WTC11 (cell line): Measurements from ENCODE around the gene SGIP1. TPM values are rescaled to one million over a fixed set of nuclear protein-coding genes. Genes with fewer than 3 reads are reported as not detected.

Experiments used
- ATAC-seq: fragments of 200-7000 bp; cut with Tn5 transposase; 2 replicates; pipeline ENCODE4 v1.10.0; 2021; ENCODE audit warnings: mild to moderate bottlenecking, moderate library complexity
- CTCF ChIA-PET: fragments of 300-600 bp; sonication (Branson Sonifier 250); formaldehyde crosslinking; loops from one replicate; lab custom pipeline; 2021; ENCODE audit warnings: antibody characterized with exemption; lab: Charles Lee
- POLR2A ChIA-PET: fragments of 350-600 bp; sonication (Branson Sonifier 250); formaldehyde crosslinking; loops from one replicate; lab custom pipeline; 2021; ENCODE audit warnings: antibody characterized with exemption; lab: Charles Lee
- DNase-seq: peaks from one replicate; pipeline ENCODE4 v3.0.0; 2021; ENCODE audit warnings: low spot score
- H3K27ac Mint-ChIP-seq: 2 replicates; pipeline ENCODE4 v1.8.0; 2021; ENCODE audit warnings: mixed read lengths
- H3K27me3 Mint-ChIP-seq: 2 replicates; pipeline ENCODE4 v1.8.0; 2021; ENCODE audit warnings: low read depth, mild to moderate bottlenecking, moderate library complexity, mixed read lengths
- H3K36me3 Mint-ChIP-seq: 2 replicates; pipeline ENCODE4 v1.8.0; 2021; ENCODE audit warnings: mixed read lengths
- H3K4me1 Mint-ChIP-seq: 2 replicates; pipeline ENCODE4 v1.8.0; 2022; ENCODE audit warnings: mixed read lengths
- H3K4me3 Mint-ChIP-seq: 2 replicates; pipeline ENCODE4 v1.8.0; 2021; ENCODE audit warnings: mild to moderate bottlenecking, moderate library complexity, mixed read lengths
- H3K9me3 Mint-ChIP-seq: 2 replicates; pipeline ENCODE4 v1.8.0; 2021; ENCODE audit warnings: mixed read lengths
- ATF1 ChIP-seq: sonication (generic); formaldehyde crosslinking; IDR thresholded peaks from 2 replicates; pipeline ENCODE4 v1.8.1; 2023; ENCODE audit warnings: mild to moderate bottlenecking, moderate library complexity, missing genetic modification reagents
- CREB1 ChIP-seq: sonication (generic); formaldehyde crosslinking; IDR thresholded peaks from 2 replicates; pipeline ENCODE4 v1.8.0; 2023; ENCODE audit warnings: mild to moderate bottlenecking, missing genetic modification reagents
- E2F5 ChIP-seq: sonication (generic); formaldehyde crosslinking; IDR thresholded peaks from 2 replicates; pipeline ENCODE4 v1.8.1; 2022; ENCODE audit warnings: mild to moderate bottlenecking, moderate library complexity, missing genetic modification reagents
- ETV6 ChIP-seq: sonication (generic); formaldehyde crosslinking; IDR thresholded peaks from 2 replicates; pipeline ENCODE4 v1.8.1; 2022; ENCODE audit warnings: mild to moderate bottlenecking, missing genetic modification reagents
- FOXK1 ChIP-seq: sonication (generic); formaldehyde crosslinking; IDR thresholded peaks from 2 replicates; pipeline ENCODE4 v1.8.0; 2022; ENCODE audit warnings: mild to moderate bottlenecking, moderate library complexity, missing genetic modification reagents
- GRHL2 ChIP-seq: fragments of 250-450 bp; sonication (Bioruptor Pico); IDR thresholded peaks from 2 replicates; pipeline ENCODE4 v1.8.0; 2022; ENCODE audit warnings: mild to moderate bottlenecking, moderate library complexity; ENCODE audit not compliant: insufficient replicate concordance, severe bottlenecking
- IRF2 ChIP-seq: sonication (generic); formaldehyde crosslinking; IDR thresholded peaks from 2 replicates; pipeline ENCODE4 v1.8.0; 2022; ENCODE audit warnings: low read depth, missing genetic modification reagents, borderline replicate concordance
- NFYB ChIP-seq: sonication (generic); formaldehyde crosslinking; conservative IDR thresholded peaks from 2 replicates; pipeline ENCODE4 v1.8.0; 2022; ENCODE audit warnings: low read depth, missing genetic modification reagents
- PRDM15 ChIP-seq: sonication (generic); formaldehyde crosslinking; IDR thresholded peaks from 2 replicates; pipeline ENCODE4 v1.8.0; 2022; ENCODE audit warnings: missing genetic modification reagents
- PRRX2 ChIP-seq: fragments of 250-450 bp; sonication (Bioruptor Pico); IDR thresholded peaks from 2 replicates; pipeline ENCODE4 v1.8.0; 2021; ENCODE audit warnings: mild to moderate bottlenecking
- RORB ChIP-seq: fragments of 250-450 bp; sonication (Bioruptor Pico); IDR thresholded peaks from 2 replicates; pipeline ENCODE4 v1.9.0; 2021; ENCODE audit warnings: mild to moderate bottlenecking
- SMAD4 ChIP-seq: sonication (generic); formaldehyde crosslinking; IDR thresholded peaks from 2 replicates; pipeline ENCODE4 v1.8.0; 2022; ENCODE audit warnings: mild to moderate bottlenecking, missing genetic modification reagents
- TEAD4 ChIP-seq: sonication (generic); formaldehyde crosslinking; IDR thresholded peaks from 2 replicates; pipeline ENCODE4 v1.8.0; 2022; ENCODE audit warnings: mild to moderate bottlenecking, missing genetic modification reagents
- ZBTB21 ChIP-seq: sonication (generic); formaldehyde crosslinking; IDR thresholded peaks from 2 replicates; pipeline ENCODE4 v1.8.1; 2023; ENCODE audit warnings: mild to moderate bottlenecking, missing genetic modification reagents, borderline replicate concordance
- ZBTB43 ChIP-seq: sonication (generic); formaldehyde crosslinking; IDR thresholded peaks from 2 replicates; pipeline ENCODE4 v1.8.1; 2023; ENCODE audit warnings: mild to moderate bottlenecking, missing genetic modification reagents
- ZMAT4 ChIP-seq: fragments of 250-450 bp; sonication (Bioruptor Pico); IDR thresholded peaks from 2 replicates; pipeline ENCODE4 v1.9.0; 2021; ENCODE audit warnings: mild to moderate bottlenecking
- ZNF121 ChIP-seq: sonication (generic); formaldehyde crosslinking; IDR thresholded peaks from 2 replicates; pipeline ENCODE4 v1.8.0; 2023; ENCODE audit warnings: missing genetic modification reagents
- total RNA-seq: library from RNA; stranded (reverse); gene quantifications from 3 replicates; pipeline ENCODE4 v1.2.3, GENCODE V29; 2021
- TF ChIP-seq, protein P1 (sequence below): sonication (generic); formaldehyde crosslinking; IDR thresholded peaks from 2 replicates; pipeline ENCODE4 v1.8.0; 2023; ENCODE audit warnings: mild to moderate bottlenecking, missing genetic modification reagents
- TF ChIP-seq, protein P2 (sequence below): fragments of 250-450 bp; sonication (Bioruptor Pico); IDR thresholded peaks from 2 replicates; pipeline ENCODE4 v2.1.2; 2022; ENCODE audit warnings: mild to moderate bottlenecking, moderate library complexity
- TF ChIP-seq, protein P3 (sequence below): sonication (generic); formaldehyde crosslinking; IDR thresholded peaks from 2 replicates; pipeline ENCODE4 v1.8.1; 2023; ENCODE audit warnings: mild to moderate bottlenecking, missing genetic modification reagents, moderate library complexity

Gene SGIP1
- total RNA-seq, 1 experiment from 2014 or later: 3.9 TPM

GRCh38 chr1:66758241-66758755, 224.3 kb downstream of the SGIP1 start:
- no peak overlapping the region for H3K27ac Mint-ChIP-seq
- POLR2A ChIA-PET: no interaction called here
- peaks cover 10% of the 10 kb centered on the region for H3K9me3 Mint-ChIP-seq
- DNase-seq: no peak
- TF ChIP-seq E2F5 (CRISPR knock-in tag) (no peak), TEAD4 (no peak)
- H3K4me3 Mint-ChIP-seq: no peak overlapping the region
- CTCF ChIA-PET: no interaction called here
- H3K27me3 Mint-ChIP-seq: peaks cover 6% of the 10 kb centered on the region
- H3K4me1 Mint-ChIP-seq: no peaks in the 10 kb centered on the region
- ATAC-seq: no peak
- H3K36me3 Mint-ChIP-seq: no peaks in the 10 kb centered on the region

GRCh38 chr1:66760506-66760905, 226.6 kb downstream of the SGIP1 start:
- H3K9me3 Mint-ChIP-seq: peaks cover 14% of the 10 kb centered on the region
- ChIA-PET CTCF (no interaction called here), POLR2A (no interaction called here)
- H3K4me1 Mint-ChIP-seq: no peaks in the 10 kb centered on the region
- ATAC-seq (no peak), DNase-seq (no peak)
- H3K27me3 Mint-ChIP-seq: no peaks in the 10 kb centered on the region
- TF ChIP-seq IRF2 (CRISPR knock-in tag) (no peak), SMAD4 (no peak), ETV6 (no peak), E2F5 (CRISPR knock-in tag) (no peak), CREB1 (no peak), PRRX2 (CRISPR knock-in tag) (no peak), RORB (no peak), ZNF121 (CRISPR knock-in tag) (no peak), ZBTB21 (CRISPR knock-in tag) (no peak), ZMAT4 (CRISPR knock-in tag) (no peak), NFYB (CRISPR knock-in tag) (no peak), ATF1 (CRISPR knock-in tag) (no peak)
- TF ChIP-seq, protein P1, sequence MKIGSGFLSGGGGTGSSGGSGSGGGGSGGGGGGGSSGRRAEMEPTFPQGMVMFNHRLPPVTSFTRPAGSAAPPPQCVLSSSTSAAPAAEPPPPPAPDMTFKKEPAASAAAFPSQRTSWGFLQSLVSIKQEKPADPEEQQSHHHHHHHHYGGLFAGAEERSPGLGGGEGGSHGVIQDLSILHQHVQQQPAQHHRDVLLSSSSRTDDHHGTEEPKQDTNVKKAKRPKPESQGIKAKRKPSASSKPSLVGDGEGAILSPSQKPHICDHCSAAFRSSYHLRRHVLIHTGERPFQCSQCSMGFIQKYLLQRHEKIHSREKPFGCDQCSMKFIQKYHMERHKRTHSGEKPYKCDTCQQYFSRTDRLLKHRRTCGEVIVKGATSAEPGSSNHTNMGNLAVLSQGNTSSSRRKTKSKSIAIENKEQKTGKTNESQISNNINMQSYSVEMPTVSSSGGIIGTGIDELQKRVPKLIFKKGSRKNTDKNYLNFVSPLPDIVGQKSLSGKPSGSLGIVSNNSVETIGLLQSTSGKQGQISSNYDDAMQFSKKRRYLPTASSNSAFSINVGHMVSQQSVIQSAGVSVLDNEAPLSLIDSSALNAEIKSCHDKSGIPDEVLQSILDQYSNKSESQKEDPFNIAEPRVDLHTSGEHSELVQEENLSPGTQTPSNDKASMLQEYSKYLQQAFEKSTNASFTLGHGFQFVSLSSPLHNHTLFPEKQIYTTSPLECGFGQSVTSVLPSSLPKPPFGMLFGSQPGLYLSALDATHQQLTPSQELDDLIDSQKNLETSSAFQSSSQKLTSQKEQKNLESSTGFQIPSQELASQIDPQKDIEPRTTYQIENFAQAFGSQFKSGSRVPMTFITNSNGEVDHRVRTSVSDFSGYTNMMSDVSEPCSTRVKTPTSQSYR (CRISPR knock-in tag): no peak
- TF ChIP-seq, protein P2, sequence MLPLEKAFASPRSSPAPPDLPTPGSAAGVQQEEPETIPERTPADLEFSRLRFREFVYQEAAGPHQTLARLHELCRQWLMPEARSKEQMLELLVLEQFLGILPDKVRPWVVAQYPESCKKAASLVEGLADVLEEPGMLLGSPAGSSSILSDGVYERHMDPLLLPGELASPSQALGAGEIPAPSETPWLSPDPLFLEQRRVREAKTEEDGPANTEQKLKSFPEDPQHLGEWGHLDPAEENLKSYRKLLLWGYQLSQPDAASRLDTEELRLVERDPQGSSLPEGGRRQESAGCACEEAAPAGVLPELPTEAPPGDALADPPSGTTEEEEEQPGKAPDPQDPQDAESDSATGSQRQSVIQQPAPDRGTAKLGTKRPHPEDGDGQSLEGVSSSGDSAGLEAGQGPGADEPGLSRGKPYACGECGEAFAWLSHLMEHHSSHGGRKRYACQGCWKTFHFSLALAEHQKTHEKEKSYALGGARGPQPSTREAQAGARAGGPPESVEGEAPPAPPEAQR (CRISPR knock-in tag): no peak
- H3K27ac Mint-ChIP-seq: no peak overlapping the region
- H3K36me3 Mint-ChIP-seq: no peaks in the 10 kb centered on the region
- no peak overlapping the region for H3K4me3 Mint-ChIP-seq

- no peak for DNase-seq
- no peak overlapping the region for H3K4me3 Mint-ChIP-seq
- ATAC-seq: no peak
- no peaks in the 10 kb centered on the region for H3K4me1 Mint-ChIP-seq
- ChIA-PET CTCF (no interaction called here), POLR2A (no interaction called here)
- H3K9me3 Mint-ChIP-seq: peaks cover 14% of the 10 kb centered on the region
- no peak overlapping the region for H3K27ac Mint-ChIP-seq
- H3K27me3 Mint-ChIP-seq: no peaks in the 10 kb centered on the region
- H3K36me3 Mint-ChIP-seq: no peaks in the 10 kb centered on the region
- TF ChIP-seq, protein P3, sequence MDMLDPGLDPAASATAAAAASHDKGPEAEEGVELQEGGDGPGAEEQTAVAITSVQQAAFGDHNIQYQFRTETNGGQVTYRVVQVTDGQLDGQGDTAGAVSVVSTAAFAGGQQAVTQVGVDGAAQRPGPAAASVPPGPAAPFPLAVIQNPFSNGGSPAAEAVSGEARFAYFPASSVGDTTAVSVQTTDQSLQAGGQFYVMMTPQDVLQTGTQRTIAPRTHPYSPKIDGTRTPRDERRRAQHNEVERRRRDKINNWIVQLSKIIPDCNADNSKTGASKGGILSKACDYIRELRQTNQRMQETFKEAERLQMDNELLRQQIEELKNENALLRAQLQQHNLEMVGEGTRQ (CRISPR knock-in tag): no peak
- TF ChIP-seq ATF1 (CRISPR knock-in tag): no peak
- TF ChIP-seq FOXK1 (CRISPR knock-in tag): no peak
- TF ChIP-seq ZNF121 (CRISPR knock-in tag): no peak
- TF ChIP-seq ZBTB43 (CRISPR knock-in tag): no peak
- no peak for TF ChIP-seq PRDM15 (CRISPR knock-in tag)
- TF ChIP-seq GRHL2 (CRISPR knock-in tag): no peak
Measured at GRCh38 chr1:66761221-66761620, 227.3 kb downstream of the SGIP1 start.
